ENCODE data around the gene TAF6.

The TAF6 gene

GRCh38 chr7:100079024-100079560 is 40.1 kb downstream of the TAF6 start:
- H3K4me2 ChIP-seq, result peak overlapping the region; percentile 86
- H3K9me3 ChIP-seq, result peaks cover 48% of the 10 kb centered on the region
- no peak for TF ChIP-seq Cebpa-rat (IDR thresholded peaks at IDR 0.05)
- no peak overlapping the region for H3K27ac ChIP-seq
- H3K36me3 ChIP-seq, result peaks cover 62% of the 10 kb centered on the region
- peaks cover 28% of the 10 kb centered on the region for H3K4me1 ChIP-seq
- H3K27me3 ChIP-seq, result peaks cover 13% of the 10 kb centered on the region
- H3K4me3 ChIP-seq, result no peak overlapping the region
- H3K9ac ChIP-seq, result no peak overlapping the region
- peaks cover 48% of the 10 kb centered on the region; the same call in 1 of the 2 replicates for H4K20me1 ChIP-seq

- TF ChIP-seq Cebpa-rat (IDR thresholded peaks at IDR 0.05), result no peak
- Histone ChIP-seq H3K9me3 (peaks cover 67% of the 10 kb centered on the region), H3K27ac (no peak overlapping the region), H3K4me3 (no peak overlapping the region), H3K36me3 (peaks cover 81% of the 10 kb centered on the region), H4K20me1 (peaks cover 48% of the 10 kb centered on the region; the same call in 1 of the 2 replicates), H3K4me2 (no peak overlapping the region), H3K9ac (no peak overlapping the region), H3K27me3 (no peaks in the 10 kb centered on the region), H3K4me1 (peaks cover 21% of the 10 kb centered on the region)
These were observed 42.0 kb downstream of the TAF6 start for GRCh38 chr7:100077205-100077604.

- Histone ChIP-seq H3K27ac (no peak overlapping the region), H3K36me3 (peaks cover 99% of the 10 kb centered on the region), H4K20me1 (peaks cover 48% of the 10 kb centered on the region; the same call in 1 of the 2 replicates), H3K4me2 (no peak overlapping the region), H3K9me3 (peaks cover 85% of the 10 kb centered on the region), H3K27me3 (no peaks in the 10 kb centered on the region), H3K4me1 (peaks cover 16% of the 10 kb centered on the region), H3K4me3 (peak overlapping the region; percentile 34; the same call in 1 of the 2 replicates), H3K9ac (no peak overlapping the region)
- TF ChIP-seq Cebpa-rat (IDR thresholded peaks at IDR 0.05), result no peak
These were observed 43.7 kb downstream of the TAF6 start for GRCh38 chr7:100075418-100075817.

- Histone ChIP-seq H3K27me3 (no peaks in the 10 kb centered on the region), H3K36me3 (peaks cover 100% of the 10 kb centered on the region), H3K4me3 (peak overlapping the region; percentile 34), H3K4me1 (peaks cover 11% of the 10 kb centered on the region), H3K4me2 (no peak overlapping the region), H4K20me1 (peaks cover 42% of the 10 kb centered on the region; the same call in 1 of the 2 replicates), H3K9me3 (peaks cover 91% of the 10 kb centered on the region), H3K27ac (no peak overlapping the region), H3K9ac (no peak overlapping the region)
- no peak for TF ChIP-seq Cebpa-rat (IDR thresholded peaks at IDR 0.05)
These were observed 44.3 kb downstream of the TAF6 start for GRCh38 chr7:100074841-100075240.

- H3K4me2 ChIP-seq, result no peak overlapping the region
- peaks cover 84% of the 10 kb centered on the region for H3K9me3 ChIP-seq
- peaks cover 29% of the 10 kb centered on the region; the same call in 1 of the 2 replicates for H4K20me1 ChIP-seq
- TF ChIP-seq Cebpa-rat (IDR thresholded peaks at IDR 0.05), result no peak
- H3K9ac ChIP-seq, result no peak overlapping the region
- H3K27me3 ChIP-seq, result no peaks in the 10 kb centered on the region
- no peaks in the 10 kb centered on the region for H3K4me1 ChIP-seq
- H3K27ac ChIP-seq, result no peak overlapping the region
- peak overlapping the region; percentile 50 for H3K4me3 ChIP-seq
- peaks cover 100% of the 10 kb centered on the region for H3K36me3 ChIP-seq
These were observed 46.7 kb downstream of the TAF6 start for GRCh38 chr7:100072462-100072861.

- Histone ChIP-seq H3K9me3 (peaks cover 71% of the 10 kb centered on the region), H3K27me3 (no peaks in the 10 kb centered on the region), H3K36me3 (peaks cover 100% of the 10 kb centered on the region), H3K4me3 (peak overlapping the region; percentile 50), H3K4me2 (no peak overlapping the region), H3K27ac (no peak overlapping the region), H3K9ac (no peak overlapping the region), H3K4me1 (no peaks in the 10 kb centered on the region), H4K20me1 (peaks cover 21% of the 10 kb centered on the region; the same call in 1 of the 2 replicates)
- TF ChIP-seq Cebpa-rat (IDR thresholded peaks at IDR 0.05), result no peak
These were observed 48.0 kb downstream of the TAF6 start for GRCh38 chr7:100071018-100071723.

GRCh38 chr7:100069991-100070390 is 49.2 kb downstream of the TAF6 start:
- no peak for TF ChIP-seq Cebpa-rat (IDR thresholded peaks at IDR 0.05)
- Histone ChIP-seq H3K36me3 (peaks cover 100% of the 10 kb centered on the region), H3K27ac (no peak overlapping the region), H3K4me3 (peak overlapping the region; percentile 50; the same call in 1 of the 2 replicates), H4K20me1 (peaks cover 14% of the 10 kb centered on the region; the same call in 1 of the 2 replicates), H3K4me1 (no peaks in the 10 kb centered on the region), H3K4me2 (no peak overlapping the region), H3K9ac (no peak overlapping the region), H3K9me3 (peaks cover 60% of the 10 kb centered on the region), H3K27me3 (no peaks in the 10 kb centered on the region)

GRCh38 chr7:100066953-100067352 is 52.2 kb downstream of the TAF6 start:
- no peak for TF ChIP-seq Cebpa-rat (IDR thresholded peaks at IDR 0.05)
- peaks cover 14% of the 10 kb centered on the region; the same call in 1 of the 2 replicates for H4K20me1 ChIP-seq
- H3K4me3 ChIP-seq, result no peak overlapping the region
- H3K4me2 ChIP-seq, result no peak overlapping the region
- H3K36me3 ChIP-seq, result peaks cover 100% of the 10 kb centered on the region
- H3K9me3 ChIP-seq, result peaks cover 29% of the 10 kb centered on the region
- no peak overlapping the region for H3K9ac ChIP-seq
- H3K27me3 ChIP-seq, result no peaks in the 10 kb centered on the region
- no peak overlapping the region for H3K27ac ChIP-seq
- no peaks in the 10 kb centered on the region for H3K4me1 ChIP-seq

GRCh38 chr7:100065452-100066186 is 53.5 kb downstream of the TAF6 start:
- peak; percentile 63; the same call in 1 of the 2 replicates for TF ChIP-seq Cebpa-rat (IDR thresholded peaks at IDR 0.05)
- H3K9ac ChIP-seq, result no peak overlapping the region
- H4K20me1 ChIP-seq, result peaks cover 14% of the 10 kb centered on the region; the same call in 1 of the 2 replicates
- no peaks in the 10 kb centered on the region for H3K27me3 ChIP-seq
- H3K36me3 ChIP-seq, result peaks cover 100% of the 10 kb centered on the region
- no peak overlapping the region for H3K4me3 ChIP-seq
- H3K9me3 ChIP-seq, result peaks cover 16% of the 10 kb centered on the region
- no peak overlapping the region for H3K4me2 ChIP-seq
- H3K4me1 ChIP-seq, result no peaks in the 10 kb centered on the region
- no peak overlapping the region for H3K27ac ChIP-seq
